Measurements from ENCODE around the gene AGTRAP. TPM values are rescaled to one million over a fixed set of nuclear protein-coding genes. Genes with fewer than 3 reads are reported as not detected.

AGTRAP gene
- total RNA-seq, 1 experiment from 2014 or later, result 29.1 TPM

- no peak for DNase-seq (ENCODE audit: extremely low read depth, low read depth)
Measured at GRCh38 chr1:11753555-11754208, 17.7 kb downstream of the AGTRAP start.

GRCh38 chr1:11757047-11757446, 21.1 kb downstream of the AGTRAP start:
- no peak for DNase-seq (ENCODE audit: extremely low read depth, low read depth)

GRCh38 chr1:11759791-11760190, 23.9 kb downstream of the AGTRAP start:
- no peak for DNase-seq (ENCODE audit: extremely low read depth, low read depth)

GRCh38 chr1:11761285-11761684, 25.3 kb downstream of the AGTRAP start:
- no peak for DNase-seq (ENCODE audit: extremely low read depth, low read depth)

- DNase-seq (ENCODE audit: extremely low read depth, low read depth), result no peak
Measured at GRCh38 chr1:11761988-11762406, 26.1 kb downstream of the AGTRAP start, which contains the start of gene C1orf167. TSS of gene C1orf167 (plus strand) at chr1:11762193. CDS start at chr1:11764401, 2,208 bp downstream.

GRCh38 chr1:11764115-11764514, 28.2 kb downstream of the AGTRAP start:
- DNase-seq (ENCODE audit: extremely low read depth, low read depth), result no peak

GRCh38 chr1:11764519-11764918, 28.6 kb downstream of the AGTRAP start:
- DNase-seq (ENCODE audit: extremely low read depth, low read depth), result no peak

GRCh38 chr1:11765661-11766428, 29.9 kb downstream of the AGTRAP start:
- no peak for DNase-seq (ENCODE audit: extremely low read depth, low read depth)

GRCh38 chr1:11766429-11766776, 30.5 kb downstream of the AGTRAP start:
- DNase-seq (ENCODE audit: extremely low read depth, low read depth), result no peak

GRCh38 chr1:11767922-11768704, 32.2 kb downstream of the AGTRAP start:
- DNase-seq (ENCODE audit: extremely low read depth, low read depth), result no peak

- DNase-seq (ENCODE audit: extremely low read depth, low read depth), result peak; percentile 57
Measured at GRCh38 chr1:11768821-11769220, 32.9 kb downstream of the AGTRAP start.

GRCh38 chr1:11769274-11769673, 33.3 kb downstream of the AGTRAP start:
- DNase-seq (ENCODE audit: extremely low read depth, low read depth), result no peak

GRCh38 chr1:11770011-11770410, 34.1 kb downstream of the AGTRAP start:
- no peak for DNase-seq (ENCODE audit: extremely low read depth, low read depth)

GRCh38 chr1:11771481-11772043, 35.6 kb downstream of the AGTRAP start:
- DNase-seq (ENCODE audit: extremely low read depth, low read depth), result no peak

GRCh38 chr1:11772458-11772857, 36.5 kb downstream of the AGTRAP start:
- no peak for DNase-seq (ENCODE audit: extremely low read depth, low read depth)

GRCh38 chr1:11774753-11775152, 38.8 kb downstream of the AGTRAP start:
- DNase-seq (ENCODE audit: extremely low read depth, low read depth), result no peak

GRCh38 chr1:11777658-11778322, 41.9 kb downstream of the AGTRAP start:
- DNase-seq (ENCODE audit: extremely low read depth, low read depth), result no peak

- no peak for DNase-seq (ENCODE audit: extremely low read depth, low read depth)
Measured at GRCh38 chr1:11778336-11778735, 42.4 kb downstream of the AGTRAP start.

GRCh38 chr1:11778844-11779623, 43.1 kb downstream of the AGTRAP start:
- DNase-seq (ENCODE audit: extremely low read depth, low read depth), result no peak
